OCI-LY3 (cell line): ENCODE measurements around the gene JAKMIP1.

Experiments used
- H2AFZ ChIP-seq: fragments of 200-600, 300-600 bp; shearing (Covaris generic); 2 replicates; pipeline ENCODE4 v1.6.0; 2014; ENCODE audit warnings: antibody characterized with exemption, low read depth, low read length
- H3K27ac ChIP-seq: fragments of 200-600, 300-600 bp; sonication (generic); 2 replicates; pipeline ENCODE4 v1.5.1; 2014; ENCODE audit warnings: mild to moderate bottlenecking, low read length, moderate library complexity, mixed read lengths
- H3K27me3 ChIP-seq: fragments of 200-600, 300-600 bp; sonication (generic); 2 replicates; pipeline ENCODE4 v1.6.1; 2014; ENCODE audit warnings: low read depth, low read length, mixed read lengths
- H3K36me3 ChIP-seq: fragments of 200-600, 300-600 bp; sonication (generic); replicated peaks from 2 replicates; pipeline ENCODE3; 2014; ENCODE audit warnings: low read depth, low read length, mixed read lengths
- H3K4me1 ChIP-seq: fragments of 300-600, 200-600 bp; sonication (generic); 2 replicates; pipeline ENCODE4 v1.6.1; 2014; ENCODE audit warnings: low read length, mixed read lengths
- H3K4me2 ChIP-seq: fragments of 200-600, 300-600 bp; sonication (generic); 2 replicates; pipeline ENCODE4 v1.6.1; 2014; ENCODE audit warnings: low read length, mixed read lengths
- H3K4me3 ChIP-seq: fragments of 300-600, 200-600 bp; sonication (generic); 2 replicates; pipeline ENCODE4 v1.5.1; 2014; ENCODE audit warnings: antibody characterized with exemption, mild to moderate bottlenecking, low read length, moderate library complexity
- H3K79me2 ChIP-seq: fragments of 300-600, 200-600 bp; shearing (Covaris generic); 2 replicates; pipeline ENCODE4 v1.6.1; 2014; ENCODE audit warnings: mild to moderate bottlenecking, low read length, mixed read lengths
- H3K9ac ChIP-seq: fragments of 300-600, 200-600 bp; shearing (Covaris generic); 2 replicates; pipeline ENCODE4 v1.6.0; 2014; ENCODE audit warnings: mild to moderate bottlenecking, low read length, moderate library complexity
- H3K9me3 ChIP-seq: fragments of 200-600, 300-600 bp; shearing (Covaris generic); 2 replicates; pipeline ENCODE4 v1.6.1; 2014; ENCODE audit warnings: low read length, mixed read lengths; ENCODE audit not compliant: insufficient read depth
- H4K20me1 ChIP-seq: fragments of 200-600, 300-600 bp; sonication (generic); 2 replicates; pipeline ENCODE4 v1.6.1; 2016; ENCODE audit warnings: low read length, mixed read lengths; ENCODE audit not compliant: insufficient read depth
- CTCF ChIP-seq: fragments of 200-600, 300-600 bp; sonication (generic); IDR thresholded peaks from 2 replicates; pipeline ENCODE4 v1.5.1; 2014; ENCODE audit warnings: antibody characterized with exemption, low read length, low read depth
- EZH2phosphoT487 ChIP-seq: fragments of 200-600 bp; shearing (Covaris generic); IDR thresholded peaks from 2 replicates; pipeline ENCODE4 v1.6.1; 2018; ENCODE audit warnings: antibody characterized with exemption, mixed run types, low read depth

JAKMIP1 gene

DNA sequence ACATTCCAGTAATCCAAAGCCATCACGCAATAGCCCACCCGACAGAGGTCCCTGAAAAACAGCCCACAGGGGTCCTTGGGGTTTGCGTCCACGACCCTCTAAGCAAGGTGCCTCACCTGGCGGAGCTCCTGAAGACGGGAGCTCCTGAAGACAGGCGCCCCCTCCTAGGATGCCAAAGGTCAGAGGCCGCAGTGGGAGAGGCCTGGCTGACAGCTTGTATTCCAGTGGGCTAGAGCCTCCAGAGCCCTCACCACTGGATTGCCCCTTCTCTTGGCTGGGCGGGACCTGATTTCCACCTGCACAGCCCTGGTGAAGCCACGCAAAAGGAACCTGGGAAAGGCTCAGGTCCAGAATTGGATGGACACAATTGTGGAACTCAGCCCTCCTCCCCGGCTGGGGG is 39.6 kb upstream of the JAKMIP1 start:
- Histone ChIP-seq H3K4me3 (no peak overlapping the region), H3K4me1 (no peaks in the 10 kb centered on the region), H3K79me2 (no peaks in the 10 kb centered on the region), H3K36me3 (no peaks in the 10 kb centered on the region), H4K20me1 (no peaks in the 10 kb centered on the region), H3K27me3 (no peaks in the 10 kb centered on the region), H3K27ac (no peak overlapping the region), H3K9ac (no peak overlapping the region), H2AFZ (no peak overlapping the region), H3K4me2 (no peak overlapping the region), H3K9me3 (peaks cover 6% of the 10 kb centered on the region; the same call in 1 of the 2 replicates)
- TF ChIP-seq EZH2phosphoT487 (no peak), CTCF (no peak)

GRCh38 chr4:6239486-6239885 is 39.1 kb upstream of the JAKMIP1 start:
- no peaks in the 10 kb centered on the region for H4K20me1 ChIP-seq
- TF ChIP-seq EZH2phosphoT487: no peak
- no peak for TF ChIP-seq CTCF
- H3K4me2 ChIP-seq: no peak overlapping the region
- H3K4me1 ChIP-seq: no peaks in the 10 kb centered on the region
- no peak overlapping the region for H3K9ac ChIP-seq
- no peaks in the 10 kb centered on the region for H3K79me2 ChIP-seq
- H3K9me3 ChIP-seq: 0 out of 2 replicates have a peak, but pooled peaks cover 6% of the 10 kb centered on the region
- H3K27me3 ChIP-seq: no peaks in the 10 kb centered on the region
- no peaks in the 10 kb centered on the region for H3K36me3 ChIP-seq
- no peak overlapping the region for H3K27ac ChIP-seq
- no peak overlapping the region for H3K4me3 ChIP-seq
- no peak overlapping the region for H2AFZ ChIP-seq

- Histone ChIP-seq H3K27me3 (no peaks in the 10 kb centered on the region), H3K4me2 (no peak overlapping the region), H3K79me2 (no peaks in the 10 kb centered on the region), H4K20me1 (no peaks in the 10 kb centered on the region), H3K4me3 (no peak overlapping the region), H3K9me3 (no peaks in the 10 kb centered on the region), H2AFZ (no peak overlapping the region), H3K9ac (no peak overlapping the region), H3K27ac (no peak overlapping the region), H3K36me3 (no peaks in the 10 kb centered on the region), H3K4me1 (no peaks in the 10 kb centered on the region)
- TF ChIP-seq CTCF (no peak), EZH2phosphoT487 (no peak)
These were observed 36.6 kb upstream of the JAKMIP1 start for GRCh38 chr4:6236816-6237390.

DNA sequence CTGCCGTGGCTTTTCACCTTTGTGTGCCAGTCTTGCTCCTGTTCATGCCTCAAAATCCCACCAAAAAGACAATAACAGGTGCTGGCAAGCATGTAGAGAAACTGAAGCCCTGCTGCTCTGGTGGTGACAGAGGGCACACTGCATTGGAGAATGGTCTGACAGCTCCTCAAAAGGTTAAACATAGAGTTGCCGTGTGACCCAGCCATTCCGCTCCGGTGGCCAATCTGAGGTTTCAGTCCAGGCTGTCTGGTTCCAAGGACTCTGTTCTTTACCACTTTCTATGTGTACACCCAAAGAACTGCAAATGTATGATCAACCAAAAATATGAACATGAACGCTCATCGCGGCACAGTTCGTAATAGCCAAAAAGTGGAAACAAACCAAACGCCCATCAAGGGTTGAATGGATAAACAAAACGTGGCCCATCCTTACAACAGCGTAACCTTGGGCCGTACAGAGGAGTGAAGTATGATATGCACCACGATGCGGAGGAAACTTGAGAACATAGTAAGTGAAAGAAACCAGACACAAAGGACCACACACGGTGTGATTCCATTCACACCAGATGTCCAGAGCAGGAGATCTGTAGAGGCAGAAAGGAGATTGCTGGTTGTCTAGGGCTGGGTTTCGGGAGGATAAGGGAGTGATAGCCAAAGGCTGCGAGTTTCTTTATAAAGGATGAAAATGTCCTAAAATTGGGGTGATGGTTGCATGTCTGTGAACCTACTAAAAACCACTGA is 35.7 kb upstream of the JAKMIP1 start:
- Histone ChIP-seq H3K36me3 (no peaks in the 10 kb centered on the region), H2AFZ (no peak overlapping the region), H3K4me2 (no peak overlapping the region), H3K27me3 (no peaks in the 10 kb centered on the region), H3K4me3 (no peak overlapping the region), H4K20me1 (no peaks in the 10 kb centered on the region), H3K79me2 (no peaks in the 10 kb centered on the region), H3K9me3 (no peaks in the 10 kb centered on the region), H3K4me1 (no peaks in the 10 kb centered on the region), H3K27ac (no peak overlapping the region), H3K9ac (no peak overlapping the region)
- TF ChIP-seq CTCF (no peak), EZH2phosphoT487 (no peak)
